GM12801 (cell line): ENCODE measurements around the gene NAT9.

Source experiments
- CTCF ChIP-seq: IDR thresholded peaks from one replicate; pipeline ENCODE4 v1.5.1; 2011; ENCODE audit warnings: control low read depth; ENCODE audit not compliant: insufficient read length; ENCODE audit errors: extremely low read depth

The NAT9 gene

DNA sequence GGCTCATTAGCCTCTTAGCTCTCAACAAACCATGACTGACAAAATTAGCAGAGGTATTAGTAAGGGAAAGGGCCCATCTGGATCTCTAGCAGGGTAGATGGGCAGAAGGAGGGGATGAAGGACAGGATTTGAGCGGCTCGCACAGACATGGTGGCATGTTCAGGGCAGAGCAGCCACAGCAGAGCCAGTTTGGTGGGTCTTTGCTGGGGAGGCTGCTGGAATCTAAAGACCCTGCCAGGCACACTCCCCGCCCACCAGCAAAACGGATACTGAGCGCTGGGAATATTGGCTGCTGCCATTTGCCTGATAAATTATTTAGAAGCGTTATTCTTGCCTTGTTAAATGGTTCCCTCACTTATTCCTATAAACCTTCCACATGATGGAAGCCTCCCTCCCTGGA lies 20.7 kb upstream of the NAT9 start:
- TF ChIP-seq CTCF = no peak

GRCh38 chr17:74796211-74796610 lies 20.1 kb upstream of the NAT9 start:
- TF ChIP-seq CTCF = no peak

GRCh38 chr17:74795327-74796020 lies 19.3 kb upstream of the NAT9 start:
- TF ChIP-seq CTCF = no peak

DNA sequence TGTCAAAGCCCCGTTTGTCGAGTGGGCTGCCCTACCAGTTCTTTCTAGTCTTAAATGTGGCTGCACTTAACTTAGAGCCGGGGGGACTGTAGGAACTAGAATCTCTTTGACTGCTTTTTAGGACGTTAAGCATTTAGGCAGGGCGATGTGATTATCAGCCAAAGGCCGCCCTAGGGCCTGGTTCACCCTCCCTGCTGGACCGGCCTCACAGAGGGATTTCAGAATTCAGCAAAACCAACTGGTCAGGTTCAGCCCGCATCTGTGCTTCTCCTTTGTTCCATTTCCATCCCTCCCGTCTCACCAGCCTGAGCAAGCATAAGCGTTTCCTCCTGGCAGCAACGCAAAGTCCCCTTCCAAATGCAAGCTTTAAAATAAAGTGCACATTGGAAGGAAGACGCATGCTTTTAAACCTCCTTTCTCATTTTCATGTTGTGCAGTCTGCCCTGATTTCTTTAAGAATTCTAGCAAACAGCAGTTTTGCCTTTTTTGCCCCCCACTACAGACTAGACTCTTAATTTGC lies 16.5 kb upstream of the NAT9 start:
- no peak for TF ChIP-seq CTCF

GRCh38 chr17:74790161-74791058 lies 14.3 kb upstream of the NAT9 start:
- no peak for TF ChIP-seq CTCF

DNA sequence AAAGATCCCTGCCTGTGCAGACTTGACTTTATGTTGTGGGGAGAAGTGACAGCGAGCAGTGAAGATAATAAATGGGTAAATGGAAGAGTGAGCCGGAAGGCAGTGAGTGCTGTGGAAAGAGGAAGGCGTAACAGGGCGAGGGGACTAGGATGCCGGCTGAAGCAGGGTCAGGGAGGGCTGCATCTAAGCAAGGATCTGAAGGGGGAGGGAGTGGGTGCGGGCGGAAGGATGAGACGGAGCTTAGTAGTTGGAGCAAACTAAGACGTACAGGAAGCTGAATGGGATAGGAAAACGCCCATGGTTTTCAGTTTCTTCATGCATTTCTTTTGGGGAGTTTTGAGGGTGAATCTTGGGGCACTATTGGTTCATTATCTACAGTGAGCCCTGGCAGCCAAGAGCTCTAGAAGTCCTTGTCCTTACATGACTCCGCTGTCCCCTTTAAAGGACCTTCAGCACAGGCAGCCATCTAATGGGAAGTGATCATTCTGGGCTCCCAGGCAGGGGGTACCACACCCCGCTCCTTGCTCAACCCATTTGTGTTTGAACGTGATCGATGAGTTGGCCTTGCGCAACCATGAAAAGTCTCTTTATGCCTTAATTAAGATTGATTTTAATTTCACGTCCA lies 10.4 kb upstream of the NAT9 start:
- no peak for TF ChIP-seq CTCF

DNA sequence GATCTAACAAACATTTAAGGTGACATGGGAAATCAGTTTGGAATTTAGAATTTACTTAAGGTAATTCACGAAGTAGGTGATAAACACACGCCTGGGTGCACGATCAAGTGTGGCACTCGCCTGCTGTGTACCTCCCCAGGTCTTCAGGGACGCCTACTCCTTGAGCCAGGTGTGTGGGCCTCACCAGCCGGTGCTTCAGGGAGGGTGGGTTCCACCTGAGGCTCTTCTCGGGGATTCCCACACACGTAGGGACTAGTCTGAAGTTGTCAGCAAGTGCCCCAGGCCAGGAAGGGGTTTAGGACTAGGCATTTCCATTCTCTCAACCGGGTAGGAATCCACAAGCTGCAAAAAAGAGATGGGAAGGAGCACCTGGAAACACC lies 9.8 kb upstream of the NAT9 start:
- TF ChIP-seq CTCF = no peak
